Spleen (tissue), 7 donors: ENCODE results near the gene PTPN9.
"Not testable (repeated sequence)": the region's sequence is repeated elsewhere in the genome, so short reads cannot be mapped to it uniquely, and the experiment has no call there.

Experiments used
- CTCF ChIP-seq, 11 experiments: fragments of 200-600 bp in 7 of 11; fragments of 450-650 bp in 4 of 11; sonication (generic) in 4 of 11; IDR thresholded peaks in 8 of 11; conservative IDR thresholded peaks in 3 of 11; 1 replicate in 7 of 11; 2 replicates in 4 of 11; pipeline versions ENCODE4 v1.4.0 to v1.8.0; 2016 to 2021; ENCODE audit warnings: antibody characterized with exemption in 11 of 11, inconsistent platforms in 4 of 11, mild to moderate bottlenecking in 1 of 11
- POLR2A ChIP-seq, 3 donors: fragments of 450-650 bp; IDR thresholded peaks; one replicate each; pipeline ENCODE4 v1.5.1; 2017; ENCODE audit warnings: antibody characterized with exemption in 3 of 3, mild to moderate bottlenecking in 1 of 3
- POLR2AphosphoS5 ChIP-seq, 3 donors: sonication (generic); formaldehyde crosslinking; IDR thresholded peaks; one replicate each; pipeline ENCODE4 v1.5.1; 2017; ENCODE audit warnings: antibody characterized with exemption in 3 of 3
- donor health status: DM: no; HTN: no; CAD: no; lungs with moderate emphysema.
- donor health status: DM: no; HTN: no; CAD: no.
- donor health status: DM: no; HTN: no; CAD: no.

- TF ChIP-seq POLR2A (IDR thresholded peaks at IDR 0.05); CTCF (IDR thresholded peaks at IDR 0.05 in 8 of 11, conservative IDR thresholded peaks at IDR 0.05 in 3 of 11); POLR2AphosphoS5 (IDR thresholded peaks at IDR 0.05): not testable (repeated sequence)
Measured at GRCh38 chr15:75582943-75583342, 3.8 kb upstream of the PTPN9 start.
